IMR-90 (cell line): ENCODE data around the gene SAMSN1. TPM values are rescaled to one million over a fixed set of nuclear protein-coding genes. Genes with fewer than 3 reads are reported as not detected.

ENCODE experiments used
- ATAC-seq: fragments of 200-7000 bp; cut with Tn5 transposase; 2 replicates; pipeline ENCODE4 v1.9.1; 2020; ENCODE audit warnings: low read depth, mild to moderate bottlenecking, moderate library complexity
- BruUV-seq: library from RNA; stranded (reverse); fragments of 400-500 nt; replicated peaks from 2 replicates; lab custom pipeline; 2021; lab: Mats Ljungman, UMichigan
- CTCF ChIA-PET: fragments of 300-600 bp; formaldehyde crosslinking; extraction: SDS; loops from one replicate; lab custom pipeline; 2021; ENCODE audit warnings: antibody characterized with exemption; lab: Yijun Ruan, JAX
- POLR2A ChIA-PET: fragments of 300-600 bp; sonication (Branson Sonifier 250); formaldehyde crosslinking; loops from one replicate; lab custom pipeline; 2022; ENCODE audit warnings: antibody characterized with exemption; ENCODE audit not compliant: unreplicated experiment; lab: Charles Lee
- DNase-seq: peaks from one replicate; pipeline ENCODE4 v3.0.0; 2013
- H2AFZ ChIP-seq: replicated peaks from 2 replicates; pipeline ENCODE3; 2013; ENCODE audit warnings: low read length, mild to moderate bottlenecking; ENCODE audit not compliant: poor library complexity
- H2AK5ac ChIP-seq: 2 replicates; pipeline ENCODE4 v1.6.1; 2013; ENCODE audit warnings: low read depth, low read length, inconsistent platforms
- H2AK9ac ChIP-seq: replicated peaks from 2 replicates; pipeline ENCODE3; 2013; ENCODE audit warnings: mild to moderate bottlenecking, low read depth, low read length, moderate library complexity; ENCODE audit not compliant: poor library complexity
- H2BK120ac ChIP-seq: 2 replicates; pipeline ENCODE4 v1.6.1; 2013; ENCODE audit warnings: low read depth, low read length, inconsistent platforms
- H2BK15ac ChIP-seq: 3 replicates; pipeline ENCODE4 v1.6.1; 2013; ENCODE audit warnings: low read depth, low read length, inconsistent platforms
- H2BK20ac ChIP-seq: 2 replicates; pipeline ENCODE4 v1.6.1; 2013; ENCODE audit warnings: low read depth, mild to moderate bottlenecking, inconsistent platforms, low read length, moderate library complexity
- H2BK5ac ChIP-seq: 2 replicates; pipeline ENCODE4 v1.6.1; 2013; ENCODE audit warnings: mild to moderate bottlenecking, low read depth, low read length, inconsistent platforms; ENCODE audit not compliant: poor library complexity, severe bottlenecking
- H3K14ac ChIP-seq: replicated peaks from 2 replicates; pipeline ENCODE4 v1.6.1; 2013; ENCODE audit warnings: low read depth, low read length, inconsistent platforms
- H3K18ac ChIP-seq: 2 replicates; pipeline ENCODE4 v1.6.1; 2013; ENCODE audit warnings: low read depth, low read length, control low read depth
- H3K23ac ChIP-seq: 2 replicates; pipeline ENCODE4 v1.6.1; 2013; ENCODE audit warnings: low read depth, low read length, inconsistent platforms
- H3K27ac ChIP-seq: 2 replicates; pipeline ENCODE4 v1.5.1; 2013; ENCODE audit warnings: mild to moderate bottlenecking, control low read depth, low read length; ENCODE audit not compliant: insufficient read depth
- H3K27me3 ChIP-seq: 2 replicates; pipeline ENCODE4 v1.6.1; 2013; ENCODE audit warnings: low read length; ENCODE audit not compliant: control insufficient read depth, insufficient read depth
- H3K36me3 ChIP-seq: 2 replicates; pipeline ENCODE4 v1.6.1; 2013; ENCODE audit warnings: low read length, mixed read lengths; ENCODE audit not compliant: control insufficient read depth, insufficient read depth
- H3K4ac ChIP-seq: 2 replicates; pipeline ENCODE4 v1.6.1; 2013; ENCODE audit warnings: low read depth, low read length, inconsistent platforms
- H3K4me1 ChIP-seq: 2 replicates; pipeline ENCODE4 v1.6.1; 2013; ENCODE audit warnings: low read length, mixed read lengths; ENCODE audit not compliant: control insufficient read depth, insufficient read depth
- H3K4me2 ChIP-seq: 2 replicates; pipeline ENCODE4 v1.6.1; 2013; ENCODE audit warnings: low read depth, mild to moderate bottlenecking, control low read depth, low read length, moderate library complexity
- H3K4me3 ChIP-seq: 2 replicates; pipeline ENCODE4 v1.5.1; 2013; ENCODE audit warnings: low read depth, mild to moderate bottlenecking, control low read depth, low read length, moderate library complexity; ENCODE audit not compliant: insufficient read depth
- H3K56ac ChIP-seq: 2 replicates; pipeline ENCODE4 v1.6.1; 2013; ENCODE audit warnings: low read length, inconsistent platforms; ENCODE audit not compliant: insufficient read depth; ENCODE audit errors: extremely low read depth
- H3K79me1 ChIP-seq, 2 experiments: 2 replicates each; pipeline ENCODE4 v1.6.1; 2013; ENCODE audit warnings: low read length in 2 of 2, inconsistent platforms in 1 of 2, low read depth in 1 of 2
- H3K9ac ChIP-seq: 2 replicates; pipeline ENCODE4 v1.6.1; 2013; ENCODE audit warnings: low read depth, low read length, control low read depth
- H3K9me1 ChIP-seq: 2 replicates; pipeline ENCODE4 v1.6.1; 2013; ENCODE audit warnings: low read length, inconsistent platforms; ENCODE audit not compliant: insufficient read depth
- H3K9me3 ChIP-seq: 2 replicates; pipeline ENCODE4 v1.6.1; 2013; ENCODE audit warnings: low read length; ENCODE audit not compliant: control insufficient read depth, insufficient read depth
- H4K20me1 ChIP-seq: 2 replicates; pipeline ENCODE4 v1.6.1; 2013; ENCODE audit warnings: low read length, inconsistent platforms; ENCODE audit not compliant: insufficient read depth
- H4K5ac ChIP-seq: 2 replicates; pipeline ENCODE4 v1.6.1; 2013; ENCODE audit warnings: mild to moderate bottlenecking, low read depth, low read length, control low read depth
- H4K8ac ChIP-seq, 2 experiments: 2 replicates each; pipeline ENCODE4 v1.6.1; 2013; ENCODE audit warnings: low read depth in 2 of 2, low read length in 2 of 2, control low read depth in 1 of 2, inconsistent platforms in 1 of 2
- H4K91ac ChIP-seq: 2 replicates; pipeline ENCODE4 v1.6.1; 2013; ENCODE audit warnings: low read depth, low read length, inconsistent platforms; ENCODE audit not compliant: insufficient read depth
- BHLHE40 ChIP-seq: fragments of 150-350 bp; IDR thresholded peaks from 2 replicates; pipeline ENCODE4 v1.6.1; 2016; ENCODE audit warnings: mild to moderate bottlenecking, low read depth, low read length
- CEBPB ChIP-seq: IDR thresholded peaks from 2 replicates; pipeline ENCODE4 v1.6.1; 2012; ENCODE audit warnings: low read depth, low read length, improper control_type of control experiment
- CHD1 ChIP-seq: IDR thresholded peaks from 2 replicates; pipeline ENCODE4 v1.6.1; 2012; ENCODE audit warnings: low read depth, low read length, improper control_type of control experiment
- FOS ChIP-seq: fragments of 150-350 bp; IDR thresholded peaks from 2 replicates; pipeline ENCODE4 v1.6.1; 2016; ENCODE audit warnings: low read depth, low read length
- MAFK ChIP-seq: IDR thresholded peaks from 2 replicates; pipeline ENCODE4 v1.6.1; 2012; ENCODE audit warnings: low read depth, low read length, improper control_type of control experiment
- MAZ ChIP-seq: IDR thresholded peaks from 2 replicates; pipeline ENCODE4 v1.6.1; 2012; ENCODE audit warnings: low read depth, mild to moderate bottlenecking, low read length, improper control_type of control experiment, moderate library complexity, borderline replicate concordance
- MXI1 ChIP-seq: IDR thresholded peaks from 2 replicates; pipeline ENCODE4 v1.6.1; 2012; ENCODE audit warnings: low read depth, mild to moderate bottlenecking, low read length, moderate library complexity, borderline replicate concordance
- NFE2L2 ChIP-seq: fragments of 150-350 bp; IDR thresholded peaks from 2 replicates; pipeline ENCODE4 v1.6.1; 2016; ENCODE audit warnings: low read depth, mild to moderate bottlenecking, low read length
- POLR2A ChIP-seq: IDR thresholded peaks from 2 replicates; pipeline ENCODE4 v1.6.1; 2012; ENCODE audit warnings: mild to moderate bottlenecking, low read depth, low read length
- RAD21 ChIP-seq: IDR thresholded peaks from 2 replicates; pipeline ENCODE4 v1.6.1; 2012; ENCODE audit warnings: low read length, improper control_type of control experiment
- RCOR1 ChIP-seq: IDR thresholded peaks from 2 replicates; pipeline ENCODE4 v1.6.1; 2012; ENCODE audit warnings: mild to moderate bottlenecking, low read length, improper control_type of control experiment; ENCODE audit not compliant: insufficient replicate concordance
- RFX5 ChIP-seq: IDR thresholded peaks from 2 replicates; pipeline ENCODE4 v1.8.0; 2012; ENCODE audit warnings: low read depth, mild to moderate bottlenecking, low read length, moderate library complexity
- SMC3 ChIP-seq: fragments of 150-350 bp; IDR thresholded peaks from 2 replicates; pipeline ENCODE4 v1.6.1; 2016; ENCODE audit warnings: low read depth, mild to moderate bottlenecking, antibody characterized with exemption, low read length, moderate library complexity
- dilution Hi-C: fragments of 300-500 bp; cut with HindIII; formaldehyde crosslinking; loops from one replicate; pipeline ENCODE4 v1.14.3; 2018; ENCODE audit warnings: low sequenced_read_pairs; ENCODE audit not compliant: unreplicated experiment
- in situ Hi-C: fragments of 300-500 bp; cut with MboI; formaldehyde crosslinking; loops from 3 replicates; pipeline ENCODE4 v1.14.3; 2019; ENCODE audit warnings: low sequenced_read_pairs, inconsistent platforms, mixed read lengths
- intact Hi-C: fragments of 100-400 bp; cut with micrococcal nuclease; formaldehyde crosslinking; loops from 2 replicates; pipeline ENCODE4 v1.10.0; 2022
- polyA plus RNA-seq, 3 experiments: library from polyadenylated mRNA; depleted of rRNA; stranded (reverse); fragments of >200 nt; gene quantifications; 2 replicates each; pipeline ENCODE4 v1.2.3, GENCODE V29; 2012; ENCODE audit warnings: low replicate concordance in 1 of 3
- total RNA-seq: library from RNA; depleted of rRNA; stranded (reverse); fragments of >200 nt; gene quantifications from 2 replicates; pipeline ENCODE4 v1.2.3, GENCODE V29; 2012
- TF ChIP-seq, protein P1 (sequence below): fragments of 150-350 bp; IDR thresholded peaks from 2 replicates; pipeline ENCODE4 v1.6.1; 2017; ENCODE audit warnings: mild to moderate bottlenecking, antibody characterized with exemption, low read length, low read depth
- TF ChIP-seq, protein P2 (sequence below): conservative IDR thresholded peaks from 2 replicates; pipeline ENCODE4 v1.5.1; 2012; ENCODE audit warnings: mild to moderate bottlenecking, low read depth, low read length, improper control_type of control experiment
- TF ChIP-seq, protein P3 (sequence below): fragments of 150-350 bp; IDR thresholded peaks from 2 replicates; pipeline ENCODE4 v1.6.1; 2016; ENCODE audit warnings: low read depth, mild to moderate bottlenecking, low read length, moderate library complexity, borderline replicate concordance

Gene SAMSN1
- total and polyA plus RNA-seq, 2 of the 4 experiments (the other 2 are of a cell fraction) = not detected

DNA sequence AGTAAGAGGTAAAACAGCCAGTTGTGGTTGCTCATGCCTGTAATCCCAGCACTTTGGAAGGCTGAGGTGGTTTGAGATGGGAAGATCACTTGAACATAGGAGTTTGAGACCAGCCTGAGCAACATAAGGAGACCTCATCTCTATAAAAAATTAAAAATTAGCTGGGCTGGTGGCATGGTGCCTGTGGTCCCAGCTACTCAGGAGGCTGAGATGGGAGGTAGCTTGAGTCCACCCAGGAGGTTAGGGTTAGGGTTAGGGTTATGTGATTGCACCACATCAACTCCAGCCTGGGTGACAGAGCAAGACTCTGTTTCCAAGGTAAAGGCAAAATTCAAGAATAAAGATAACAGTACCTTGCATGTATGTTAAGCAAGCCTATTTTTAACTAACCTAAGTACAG lies 3.5 kb downstream of the SAMSN1 start:
- ATAC-seq = no peak

More for the DNA sequence above, 3.5 kb downstream of the SAMSN1 start:
- H3K36me3 ChIP-seq = no peaks in the 10 kb centered on the region
- no peak overlapping the region for H3K4me2 ChIP-seq
- no peak overlapping the region for H3K4me3 ChIP-seq
- no peak overlapping the region for H2AFZ ChIP-seq
- no peak overlapping the region for H2AK5ac ChIP-seq
- no peaks in the 10 kb centered on the region for H3K27me3 ChIP-seq
- H3K18ac ChIP-seq = no peak overlapping the region
- H3K14ac ChIP-seq = no peak overlapping the region
- CTCF ChIA-PET = no interaction called here
- intact Hi-C loops (no loop called here), dilution Hi-C loops (no loop called here), in situ Hi-C loops (no loop called here)
- no peaks in the 10 kb centered on the region; the same call in 1 of the 2 replicates for H3K9me3 ChIP-seq
- H2BK120ac ChIP-seq = no peak overlapping the region
- no peaks in the 10 kb centered on the region for H4K20me1 ChIP-seq
- no peak overlapping the region for H4K8ac ChIP-seq
- H4K5ac ChIP-seq = no peak overlapping the region
- H3K9ac ChIP-seq = no peak overlapping the region
- no peak overlapping the region for H3K23ac ChIP-seq
- no peak overlapping the region for H3K27ac ChIP-seq
- no peak for DNase-seq
- H2BK5ac ChIP-seq = no peak overlapping the region
- no TSS peak for BruUV-seq
- no peaks in the 10 kb centered on the region for H3K4me1 ChIP-seq
- H2BK15ac ChIP-seq = no peak overlapping the region
- H3K79me1 ChIP-seq = no peaks in the 10 kb centered on the region
- no peak overlapping the region for H3K4ac ChIP-seq
- POLR2A ChIA-PET = no interaction called here
- H2BK20ac ChIP-seq = no peak overlapping the region
- no peak overlapping the region for H2AK9ac ChIP-seq
- TF ChIP-seq POLR2A = no peak
- no peak for TF ChIP-seq CHD1
- TF ChIP-seq, protein P1, sequence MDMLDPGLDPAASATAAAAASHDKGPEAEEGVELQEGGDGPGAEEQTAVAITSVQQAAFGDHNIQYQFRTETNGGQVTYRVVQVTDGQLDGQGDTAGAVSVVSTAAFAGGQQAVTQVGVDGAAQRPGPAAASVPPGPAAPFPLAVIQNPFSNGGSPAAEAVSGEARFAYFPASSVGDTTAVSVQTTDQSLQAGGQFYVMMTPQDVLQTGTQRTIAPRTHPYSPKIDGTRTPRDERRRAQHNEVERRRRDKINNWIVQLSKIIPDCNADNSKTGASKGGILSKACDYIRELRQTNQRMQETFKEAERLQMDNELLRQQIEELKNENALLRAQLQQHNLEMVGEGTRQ = no peak
- TF ChIP-seq RAD21 = no peak
- TF ChIP-seq CEBPB = no peak
- TF ChIP-seq MAZ = no peak
- no peak for TF ChIP-seq BHLHE40
- TF ChIP-seq MAFK = no peak
- TF ChIP-seq RFX5 = no peak
- no peak for TF ChIP-seq SMC3
- TF ChIP-seq, protein P2, sequence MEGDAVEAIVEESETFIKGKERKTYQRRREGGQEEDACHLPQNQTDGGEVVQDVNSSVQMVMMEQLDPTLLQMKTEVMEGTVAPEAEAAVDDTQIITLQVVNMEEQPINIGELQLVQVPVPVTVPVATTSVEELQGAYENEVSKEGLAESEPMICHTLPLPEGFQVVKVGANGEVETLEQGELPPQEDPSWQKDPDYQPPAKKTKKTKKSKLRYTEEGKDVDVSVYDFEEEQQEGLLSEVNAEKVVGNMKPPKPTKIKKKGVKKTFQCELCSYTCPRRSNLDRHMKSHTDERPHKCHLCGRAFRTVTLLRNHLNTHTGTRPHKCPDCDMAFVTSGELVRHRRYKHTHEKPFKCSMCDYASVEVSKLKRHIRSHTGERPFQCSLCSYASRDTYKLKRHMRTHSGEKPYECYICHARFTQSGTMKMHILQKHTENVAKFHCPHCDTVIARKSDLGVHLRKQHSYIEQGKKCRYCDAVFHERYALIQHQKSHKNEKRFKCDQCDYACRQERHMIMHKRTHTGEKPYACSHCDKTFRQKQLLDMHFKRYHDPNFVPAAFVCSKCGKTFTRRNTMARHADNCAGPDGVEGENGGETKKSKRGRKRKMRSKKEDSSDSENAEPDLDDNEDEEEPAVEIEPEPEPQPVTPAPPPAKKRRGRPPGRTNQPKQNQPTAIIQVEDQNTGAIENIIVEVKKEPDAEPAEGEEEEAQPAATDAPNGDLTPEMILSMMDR = no peak
- no peak for TF ChIP-seq FOS
- TF ChIP-seq MXI1 = no peak
- TF ChIP-seq NFE2L2 = no peak
- TF ChIP-seq, protein P3, sequence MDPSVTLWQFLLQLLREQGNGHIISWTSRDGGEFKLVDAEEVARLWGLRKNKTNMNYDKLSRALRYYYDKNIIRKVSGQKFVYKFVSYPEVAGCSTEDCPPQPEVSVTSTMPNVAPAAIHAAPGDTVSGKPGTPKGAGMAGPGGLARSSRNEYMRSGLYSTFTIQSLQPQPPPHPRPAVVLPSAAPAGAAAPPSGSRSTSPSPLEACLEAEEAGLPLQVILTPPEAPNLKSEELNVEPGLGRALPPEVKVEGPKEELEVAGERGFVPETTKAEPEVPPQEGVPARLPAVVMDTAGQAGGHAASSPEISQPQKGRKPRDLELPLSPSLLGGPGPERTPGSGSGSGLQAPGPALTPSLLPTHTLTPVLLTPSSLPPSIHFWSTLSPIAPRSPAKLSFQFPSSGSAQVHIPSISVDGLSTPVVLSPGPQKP = no peak
- no peak for TF ChIP-seq RCOR1
- H3K9me1 ChIP-seq = no peaks in the 10 kb centered on the region
- H4K91ac ChIP-seq = no peak overlapping the region
- no peak overlapping the region for H3K56ac ChIP-seq
